RPMI8226 (cell line): ENCODE results near the gene CTNND1.
"Not testable (repeated sequence)": the region's sequence is repeated elsewhere in the genome, so short reads cannot be mapped to it uniquely, and the experiment has no call there.

Experiments
- DNase-seq: peaks from one replicate; pipeline ENCODE4 v3.0.0-alpha.2; 2015

CTNND1 gene

GRCh38 chr11:57792060-57792541 is 30.5 kb downstream of the CTNND1 start:
- DNase-seq: no peak

- DNase-seq: no peak
Observed at GRCh38 chr11:57792870-57793269, 31.3 kb downstream of the CTNND1 start.

- no peak for DNase-seq
Observed at GRCh38 chr11:57793351-57794115, 31.9 kb downstream of the CTNND1 start.

- peak; percentile 26 for DNase-seq
Observed at GRCh38 chr11:57798905-57799559, 37.4 kb downstream of the CTNND1 start.

GRCh38 chr11:57800444-57801182 is 39.0 kb downstream of the CTNND1 start:
- peak; percentile 65 for DNase-seq

GRCh38 chr11:57801183-57801485 is 39.5 kb downstream of the CTNND1 start:
- no peak for DNase-seq

GRCh38 chr11:57802411-57802810 is 40.8 kb downstream of the CTNND1 start:
- no peak for DNase-seq

- no peak for DNase-seq
Observed at GRCh38 chr11:57804466-57804865, 42.9 kb downstream of the CTNND1 start.

- DNase-seq: no peak
Observed at GRCh38 chr11:57805780-57806179, 44.2 kb downstream of the CTNND1 start.

- DNase-seq: no peak
Observed at GRCh38 chr11:57812634-57813033, 51.0 kb downstream of the CTNND1 start.

GRCh38 chr11:57815476-57815875 is 53.9 kb downstream of the CTNND1 start:
- DNase-seq: no peak

- no peak for DNase-seq
Observed at GRCh38 chr11:57815877-57816276, 54.3 kb downstream of the CTNND1 start.

GRCh38 chr11:57818812-57819211 is 57.2 kb downstream of the CTNND1 start:
- DNase-seq: no peak

- DNase-seq: no peak
Observed at GRCh38 chr11:57819252-57819979, 57.8 kb downstream of the CTNND1 start.

GRCh38 chr11:57823859-57824258 is 62.3 kb downstream of the CTNND1 start:
- no peak for DNase-seq

- no peak for DNase-seq
Observed at GRCh38 chr11:57834852-57835251, 73.2 kb downstream of the CTNND1 start.

GRCh38 chr11:57838609-57839008 is 77.0 kb downstream of the CTNND1 start:
- DNase-seq: not testable (repeated sequence)

GRCh38 chr11:57842873-57843272 is 81.3 kb downstream of the CTNND1 start:
- no peak for DNase-seq

- DNase-seq: no peak
Observed at GRCh38 chr11:57867966-57868365, 106.4 kb downstream of the CTNND1 start.

- no peak for DNase-seq
Observed at GRCh38 chr11:57868491-57868890, 106.9 kb downstream of the CTNND1 start.
